Iris pigment epithelial cell (primary cell): Measurements from ENCODE around the gene DDAH1.
"Not testable (repeated sequence)": the region's sequence is repeated elsewhere in the genome, so short reads cannot be mapped to it uniquely, and the experiment has no call there.

ENCODE experiments used
- DNase-seq: peaks from one replicate; pipeline ENCODE4 v3.0.0-alpha.2; 2011; ENCODE audit warnings: low read depth

The DDAH1 gene

GRCh38 chr1:85465099-85465785 is at the start of gene DDAH1:
TSS of gene DDAH1 (minus strand) at chr1:85465159. CDS start at chr1:85465045, 114 bp downstream.
- peak; percentile 79 for DNase-seq

DNA sequence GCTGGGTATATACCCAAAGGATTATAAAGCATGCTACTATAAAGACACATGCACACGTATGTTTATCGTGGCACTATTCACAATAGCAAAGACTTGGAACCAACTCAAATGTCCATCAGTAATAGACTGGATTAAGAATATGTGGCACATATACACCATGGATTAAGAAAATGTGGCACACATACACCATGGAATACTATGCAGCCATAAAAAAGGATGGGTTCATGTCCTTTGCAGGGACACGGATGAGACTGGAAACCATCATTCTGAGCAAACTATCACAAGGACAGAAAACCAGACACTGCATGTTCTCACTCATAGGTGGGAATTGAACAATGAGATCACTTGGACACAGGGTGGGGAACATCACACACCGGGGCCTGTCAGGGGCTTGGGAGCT is 49.0 kb upstream of the DDAH1 start:
- not testable (repeated sequence) for DNase-seq

GRCh38 chr1:85504417-85504816 is 39.5 kb upstream of the DDAH1 start:
- DNase-seq = peak; percentile 33

DNA sequence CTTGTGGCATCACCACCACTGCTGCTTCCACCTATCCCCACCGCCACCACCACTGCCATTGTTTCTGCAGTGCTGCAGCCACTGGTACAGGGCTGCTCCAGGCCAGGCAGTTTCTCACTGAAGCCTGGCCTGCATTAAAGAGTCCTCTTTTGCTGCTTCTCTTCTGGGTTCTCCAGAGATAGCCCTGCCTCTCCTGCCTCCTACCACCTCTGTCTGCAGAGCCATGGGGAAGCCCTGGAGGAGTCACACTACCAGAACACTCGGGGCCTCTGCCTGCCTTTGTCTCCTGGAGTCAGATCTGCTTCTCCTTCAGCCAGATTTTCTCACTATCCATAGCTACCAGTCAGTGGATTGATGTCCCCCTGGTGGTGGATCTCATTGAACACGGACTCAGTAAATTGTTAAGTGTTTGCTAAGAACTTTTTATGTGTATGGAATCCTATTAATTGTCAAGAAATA is 37.7 kb upstream of the DDAH1 start:
- DNase-seq = peak; percentile 84

DNA sequence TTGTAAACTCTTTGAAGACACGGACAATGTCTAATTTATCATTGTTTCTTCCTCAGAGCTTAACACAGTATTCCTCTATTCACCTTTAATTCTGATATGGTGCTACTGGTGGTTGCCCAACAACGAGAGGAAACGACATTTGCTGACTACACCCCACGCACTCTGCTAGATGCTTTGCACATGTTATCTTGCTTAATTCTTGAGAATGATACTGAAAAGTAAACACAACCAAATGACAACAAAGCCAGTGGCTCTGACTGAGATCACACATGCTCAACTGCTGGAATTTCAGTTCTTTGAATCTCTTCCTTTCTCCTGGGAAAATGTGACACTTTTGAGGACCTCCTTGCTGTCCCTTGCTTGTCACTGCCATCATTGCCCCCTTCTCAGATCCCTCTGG is 37.2 kb upstream of the DDAH1 start:
- DNase-seq = peak; percentile 83

DNA sequence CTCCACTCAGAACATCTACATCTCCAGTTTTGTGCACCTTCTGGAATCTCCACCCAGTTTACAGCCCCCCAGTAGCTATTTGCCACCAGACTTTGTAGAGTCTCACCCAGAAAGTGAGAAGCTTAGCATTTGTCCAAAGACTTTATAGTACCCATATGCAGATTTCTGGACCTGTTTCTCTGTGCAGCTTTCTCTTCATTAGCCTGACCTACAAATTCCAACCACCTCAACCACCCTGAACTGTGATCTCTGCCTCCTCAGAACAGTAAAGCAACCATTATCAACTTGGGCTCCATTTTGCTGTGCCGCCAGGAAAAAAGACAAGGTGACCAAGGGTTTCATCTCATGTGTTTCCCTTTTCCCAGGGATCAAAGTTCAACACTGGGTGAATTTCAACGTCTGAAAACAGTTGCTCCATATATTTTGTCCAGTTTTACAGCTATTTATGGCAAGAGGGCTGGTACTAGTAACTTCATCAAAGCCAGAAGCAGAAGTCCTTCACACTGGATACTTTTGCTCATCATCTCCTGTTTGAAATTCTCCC is 36.5 kb upstream of the DDAH1 start:
- no peak for DNase-seq

DNA sequence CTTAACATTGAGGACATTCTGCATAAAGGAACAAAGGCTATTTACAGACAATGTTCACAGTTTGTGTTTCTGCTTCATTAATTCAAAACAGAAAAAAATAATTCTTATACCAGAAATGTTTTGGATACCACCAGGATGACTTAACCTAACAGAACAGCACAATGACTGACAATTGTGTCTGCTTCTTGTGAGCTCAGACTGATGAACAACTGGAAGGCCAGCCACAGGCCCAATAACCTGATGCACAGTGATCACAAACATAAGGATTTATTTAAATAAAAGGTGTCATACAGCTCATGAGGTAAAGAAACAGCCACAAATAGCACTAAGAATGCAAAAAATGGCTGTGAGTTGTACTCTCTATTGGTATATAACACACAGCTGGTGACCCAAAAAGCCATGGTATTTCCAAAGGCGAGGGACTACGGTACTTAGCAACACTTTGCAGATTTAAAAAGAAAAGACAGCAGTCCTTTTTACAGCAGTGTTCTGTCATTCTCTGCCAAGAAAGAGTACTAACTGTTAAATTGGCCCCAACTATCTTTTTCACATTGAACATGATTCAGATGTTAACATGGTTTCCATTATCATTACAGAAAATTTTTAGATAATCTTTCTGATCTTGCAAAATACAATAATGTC is 32.1 kb upstream of the DDAH1 start:
- peak; percentile 64 for DNase-seq

DNA sequence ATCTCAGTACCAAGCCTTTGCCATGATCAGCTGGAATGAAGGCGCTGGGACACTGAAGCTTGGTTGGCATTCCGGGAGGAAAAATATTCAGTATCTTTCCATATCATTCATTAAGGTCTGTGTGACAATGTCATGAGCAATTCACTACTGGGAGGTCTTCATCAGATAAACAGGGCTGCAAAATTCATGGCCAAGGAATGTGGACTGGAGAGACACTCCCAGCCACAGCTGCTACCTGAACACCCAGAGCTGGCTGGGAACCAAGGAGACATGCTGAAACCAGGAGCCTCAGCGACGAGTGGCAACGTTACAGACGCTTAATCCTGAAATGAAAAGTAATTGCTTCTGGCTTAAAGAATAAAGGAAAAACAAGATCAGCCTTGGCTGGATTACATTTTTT is 30.6 kb upstream of the DDAH1 start:
- peak; percentile 63 for DNase-seq

DNA sequence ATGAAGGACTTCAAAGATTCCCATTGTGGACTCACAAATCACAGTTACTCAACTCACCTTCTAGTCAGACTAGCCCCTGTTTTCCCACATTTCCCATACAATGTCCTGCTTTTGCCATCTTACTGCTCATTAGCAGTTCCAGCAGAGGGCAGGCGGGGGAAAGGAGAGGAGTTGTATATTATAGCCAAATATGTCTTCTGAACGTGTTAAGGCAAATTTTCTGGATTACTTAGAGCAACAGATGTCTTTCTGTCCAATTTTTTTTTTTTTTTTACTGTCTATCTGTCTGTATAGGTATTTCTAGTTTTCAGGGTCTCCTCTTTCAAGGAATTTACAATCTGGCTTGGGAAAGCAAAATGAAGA is 29.9 kb upstream of the DDAH1 start:
- peak; percentile 39 for DNase-seq

DNA sequence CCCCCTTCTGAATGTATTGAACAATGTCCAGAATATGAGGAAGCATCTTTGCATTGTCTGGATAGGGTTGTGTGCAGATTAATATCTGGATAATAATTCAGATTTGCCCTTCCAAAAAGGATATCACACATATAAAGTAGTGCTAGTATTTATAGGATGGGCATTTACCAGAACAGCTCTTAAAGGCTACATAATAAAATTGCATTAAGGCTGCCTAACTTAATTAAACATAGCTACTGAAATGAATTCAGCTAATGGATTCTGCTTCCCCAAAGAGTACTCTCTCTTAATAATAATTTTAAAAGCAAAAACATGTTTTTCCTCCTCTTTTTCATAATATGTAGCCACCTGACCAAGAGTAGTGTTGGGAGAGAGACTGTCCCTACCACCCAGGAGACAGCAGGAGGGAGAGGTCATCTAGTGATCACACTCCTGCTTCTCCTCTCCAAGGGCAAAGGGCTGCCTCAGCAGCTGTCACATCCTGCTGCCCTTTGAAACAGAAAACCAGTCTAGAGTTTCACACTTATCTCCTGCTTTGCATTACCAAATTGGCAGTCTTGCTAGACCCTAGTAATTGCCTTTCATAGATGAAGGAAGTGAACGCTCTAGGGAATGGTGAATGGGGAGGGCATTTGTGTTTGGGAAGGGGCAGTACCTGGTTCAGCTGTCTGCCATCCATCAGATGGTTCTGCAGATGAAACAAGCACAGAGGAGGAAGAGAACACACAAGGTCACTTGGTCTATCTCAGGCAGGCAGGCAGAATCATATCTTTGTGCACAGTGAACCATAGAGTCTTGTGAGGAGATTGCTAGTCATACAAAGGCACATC is 29.3 kb upstream of the DDAH1 start:
- DNase-seq = no peak

DNA sequence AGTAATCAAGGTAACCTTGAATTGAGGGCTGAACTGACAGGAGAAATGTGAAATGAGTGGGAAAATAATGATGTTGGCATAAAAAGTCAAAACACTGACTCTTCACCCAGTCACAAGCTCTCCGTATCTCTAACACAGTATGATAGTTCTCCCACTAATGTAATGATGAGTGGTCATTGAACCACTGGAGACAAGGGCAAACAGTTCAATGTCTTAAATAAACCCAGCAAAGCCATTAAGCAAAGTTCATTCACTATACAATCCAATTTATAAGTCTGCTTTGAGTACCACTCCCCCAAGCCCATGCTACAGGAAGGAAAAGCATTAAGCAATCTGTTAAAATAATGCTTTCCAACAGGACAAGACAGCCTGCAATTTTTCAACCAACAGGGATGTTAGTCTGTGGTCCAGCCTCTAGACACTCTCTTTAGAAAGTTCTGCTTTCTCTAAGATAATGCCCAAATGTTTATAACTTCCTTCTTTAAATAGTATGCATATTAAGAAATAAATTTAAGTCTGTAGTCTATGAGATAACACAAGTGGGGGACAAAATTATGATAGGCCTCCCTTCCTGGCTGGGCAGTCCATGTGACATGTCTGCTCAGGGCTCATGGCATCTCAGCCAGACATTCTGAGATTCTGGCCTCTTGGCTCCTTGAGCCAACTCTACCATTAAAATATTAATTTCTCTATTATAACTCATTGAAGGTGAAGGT is 25.5 kb upstream of the DDAH1 start:
- DNase-seq = no peak

GRCh38 chr1:85488126-85488525 is 23.2 kb upstream of the DDAH1 start:
- DNase-seq = no peak

- no peak for DNase-seq
Measured at GRCh38 chr1:85485516-85485915, 20.6 kb upstream of the DDAH1 start.

DNA sequence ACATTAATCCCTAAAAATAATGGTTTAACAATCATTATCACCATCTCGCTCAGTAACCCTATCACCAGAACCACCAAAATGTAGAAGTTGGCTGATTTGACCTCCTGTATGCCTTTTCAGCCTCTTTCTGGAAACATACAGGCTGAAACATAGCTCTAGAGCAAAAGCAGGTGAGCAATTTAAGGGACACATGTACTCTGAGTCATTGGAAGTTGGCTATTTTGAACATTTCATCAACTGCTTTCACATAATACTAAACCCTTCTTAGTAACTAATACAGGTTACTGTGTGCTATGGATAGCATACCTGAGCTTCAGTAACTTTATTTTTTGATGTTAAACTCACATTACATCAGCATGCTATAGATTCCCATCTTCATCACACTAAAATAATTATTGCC is 19.8 kb upstream of the DDAH1 start:
- no peak for DNase-seq

- DNase-seq = peak; percentile 72
Measured at GRCh38 chr1:85484264-85484663, 19.3 kb upstream of the DDAH1 start.

GRCh38 chr1:85481688-85482087 is 16.7 kb upstream of the DDAH1 start:
- no peak for DNase-seq

DNA sequence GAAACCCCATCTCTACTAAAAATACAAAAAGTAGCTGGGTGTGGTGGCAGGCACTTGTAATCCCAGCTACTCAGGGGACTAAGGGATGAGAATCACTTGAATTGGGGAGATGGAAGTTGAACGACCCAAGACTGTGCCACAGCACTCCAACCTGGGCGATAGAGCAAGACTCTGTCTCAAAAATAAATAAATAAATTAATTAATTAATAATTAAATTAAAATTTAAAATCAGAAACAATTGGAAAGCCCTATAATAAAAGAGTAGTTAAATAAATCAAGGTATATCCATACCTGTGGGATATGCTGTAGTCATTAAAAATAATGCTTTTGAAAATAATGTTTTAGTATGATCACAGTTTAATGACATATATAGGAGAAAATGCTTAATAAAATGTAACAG is 15.6 kb upstream of the DDAH1 start:
- no peak for DNase-seq

- DNase-seq = no peak
Measured at GRCh38 chr1:85479491-85479890, 14.5 kb upstream of the DDAH1 start.

DNA sequence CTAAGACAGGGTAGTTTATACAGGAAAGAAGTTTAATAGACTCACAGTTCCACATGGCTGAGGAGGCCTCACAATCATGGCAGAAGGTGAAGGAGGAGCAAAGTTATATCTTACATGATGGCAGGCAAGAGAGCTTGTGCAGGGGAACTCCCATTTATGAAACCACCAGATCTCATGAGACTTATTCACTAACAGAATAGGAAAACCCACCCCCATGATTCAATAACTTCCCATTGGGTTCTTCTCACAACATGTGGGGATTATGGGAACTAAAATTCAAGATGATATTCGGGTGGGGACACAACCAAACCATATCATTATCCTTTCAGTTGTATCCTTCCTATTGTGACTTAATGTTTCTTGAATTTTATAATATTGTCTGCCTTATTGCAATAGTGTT is 13.4 kb upstream of the DDAH1 start:
- no peak for DNase-seq

DNA sequence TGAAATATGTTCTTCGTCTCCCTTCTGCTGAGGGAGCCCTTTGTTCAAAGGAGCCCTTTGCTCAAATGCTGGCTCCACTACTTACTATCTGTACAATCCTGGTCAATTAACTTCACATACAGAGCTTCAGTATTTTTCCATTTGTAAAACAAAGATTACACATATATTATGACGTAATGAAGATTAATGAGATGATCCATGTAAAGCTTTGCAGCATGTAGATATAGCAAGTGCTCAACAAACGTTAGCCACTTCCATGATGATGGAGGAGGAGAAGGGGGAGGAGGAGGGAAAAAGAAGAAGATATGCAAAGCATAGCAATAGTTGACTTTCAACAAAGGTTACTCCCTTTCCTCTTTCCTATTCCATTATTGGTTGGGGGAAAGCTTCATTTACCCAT is 10.1 kb upstream of the DDAH1 start:
- DNase-seq = no peak

DNA sequence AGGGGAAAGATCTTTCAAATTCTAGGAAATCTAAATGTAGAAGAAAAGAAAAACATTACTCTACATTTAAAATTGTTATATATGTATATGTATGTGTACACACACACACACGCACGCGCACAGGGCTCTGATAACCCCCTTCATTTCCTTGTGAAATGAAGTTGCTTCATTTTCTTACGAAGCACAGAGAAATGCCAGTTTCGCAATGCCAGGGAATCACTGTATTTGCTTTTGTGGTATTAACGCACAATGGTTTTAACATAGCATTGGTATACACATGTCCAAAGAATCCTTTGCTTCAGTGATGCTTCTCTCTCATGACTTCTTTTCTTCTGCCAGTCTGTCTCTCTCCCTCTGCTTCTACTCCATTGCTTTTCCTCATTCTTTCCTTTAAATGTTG is 8.4 kb upstream of the DDAH1 start:
- peak; percentile 60 for DNase-seq

- DNase-seq = no peak
Measured at GRCh38 chr1:85471558-85471957, 6.6 kb upstream of the DDAH1 start.
